Measurements from ENCODE around the gene GRIN1.

Gene GRIN1

GRCh38 chr9:137198051-137198901 is 59.3 kb downstream of the GRIN1 start:
- intact Hi-C loops (cut with DNase I; ENCODE audit: low total_unique reads) = no loop called here
- DNase-seq = no peak
- H3K36me3 ChIP-seq = no peaks in the 10 kb centered on the region
- H3K27me3 ChIP-seq = no peaks in the 10 kb centered on the region
- H3K9me3 ChIP-seq = no peaks in the 10 kb centered on the region
- H3K4me3 ChIP-seq = no peak overlapping the region
- TF ChIP-seq CTCF (IDR thresholded peaks at IDR 0.05) = no peak
- no peak overlapping the region for H3K27ac ChIP-seq
- H3K4me1 ChIP-seq = peaks cover 4 to 78% (median 38%) of the 10 kb centered on the region in 4 donors

- no peak for DNase-seq
- Histone ChIP-seq H3K9me3 (no peaks in the 10 kb centered on the region), H3K36me3 (no peaks in the 10 kb centered on the region), H3K27me3 (no peaks in the 10 kb centered on the region), H3K4me1 (peaks cover 4 to 82% (median 42%) of the 10 kb centered on the region in 4 donors), H3K27ac (no peak overlapping the region), H3K4me3 (peak overlapping the region in 1 of 2 donors; percentile 62)
- intact Hi-C loops (cut with DNase I; ENCODE audit: low total_unique reads) = no loop called here
- no peak for TF ChIP-seq CTCF (IDR thresholded peaks at IDR 0.05)
Observed at GRCh38 chr9:137198902-137199283, 59.9 kb downstream of the GRIN1 start.

- Histone ChIP-seq H3K27ac (peak overlapping the region; percentile 51 to 60), H3K9me3 (no peaks in the 10 kb centered on the region), H3K27me3 (no peaks in the 10 kb centered on the region), H3K4me1 (peaks cover 4 to 82% (median 49%) of the 10 kb centered on the region in 4 donors), H3K36me3 (no peaks in the 10 kb centered on the region), H3K4me3 (peak overlapping the region; percentile 57 to 62)
- no peak for TF ChIP-seq CTCF (IDR thresholded peaks at IDR 0.05)
- DNase-seq = no peak
- intact Hi-C loops (cut with DNase I; ENCODE audit: low total_unique reads) = no loop called here
Observed at GRCh38 chr9:137199411-137200121, 60.6 kb downstream of the GRIN1 start.

GRCh38 chr9:137200311-137201204 is 61.6 kb downstream of the GRIN1 start, which contains the start of gene TPRN:
Gene TPRN, minus strand, starts transcription at chr9:137200741. Its CDS starts 30 bp downstream, at chr9:137200711.
- no peaks in the 10 kb centered on the region for H3K9me3 ChIP-seq
- peak within 1 kb of the TSS; percentile 73 to 86 for H3K27ac ChIP-seq
- peak; percentile 100 for DNase-seq
- intact Hi-C loops (cut with DNase I; ENCODE audit: low total_unique reads) = no loop called here
- peak within 1 kb of the TSS; percentile 57 to 62 for H3K4me3 ChIP-seq
- peaks cover 4 to 77% (median 55%) of the 10 kb centered on the region in 4 donors for H3K4me1 ChIP-seq
- peak in 1 of 2 experiments; percentile 16 for TF ChIP-seq CTCF (IDR thresholded peaks at IDR 0.05)
- H3K36me3 ChIP-seq = no peaks in the 10 kb centered on the region
- no peaks in the 10 kb centered on the region for H3K27me3 ChIP-seq

GRCh38 chr9:137201205-137201868 is 62.4 kb downstream of the GRIN1 start:
- Histone ChIP-seq H3K9me3 (no peaks in the 10 kb centered on the region), H3K4me1 (peaks cover 4 to 78% (median 59%) of the 10 kb centered on the region in 4 donors), H3K4me3 (peak overlapping the region; percentile 57 to 62), H3K27me3 (no peaks in the 10 kb centered on the region), H3K36me3 (no peaks in the 10 kb centered on the region), H3K27ac (peak overlapping the region; percentile 73 to 86)
- intact Hi-C loops (cut with DNase I; ENCODE audit: low total_unique reads) = no loop called here
- no peak for TF ChIP-seq CTCF (IDR thresholded peaks at IDR 0.05)
- DNase-seq = no peak

Data from tibial artery (tissue), 4 donors.